Progenitor cell of endocrine pancreas (in vitro differentiated cells): ENCODE results near the gene KCNA5. TPM values are rescaled to one million over a fixed set of nuclear protein-coding genes. Genes with fewer than 3 reads are reported as not detected.

ENCODE experiments used
- DNase-seq: peaks from one replicate; pipeline ENCODE4 v3.0.0; 2021; ENCODE audit warnings: low spot score; ENCODE audit not compliant: unreplicated experiment
- H3K27ac Mint-ChIP-seq: 2 replicates; pipeline ENCODE4 v1.8.0; 2021; ENCODE audit warnings: mild to moderate bottlenecking, moderate library complexity, mixed read lengths
- H3K27me3 Mint-ChIP-seq: 2 replicates; pipeline ENCODE4 v1.8.0; 2021; ENCODE audit warnings: mixed read lengths
- H3K36me3 Mint-ChIP-seq: 2 replicates; pipeline ENCODE4 v1.8.0; 2022; ENCODE audit warnings: mixed read lengths; ENCODE audit not compliant: insufficient read depth
- H3K4me1 Mint-ChIP-seq: 2 replicates; pipeline ENCODE4 v1.8.0; 2021; ENCODE audit warnings: low read depth, mixed read lengths
- H3K4me3 Mint-ChIP-seq: 2 replicates; pipeline ENCODE4 v1.8.0; 2021; ENCODE audit warnings: low read depth, mild to moderate bottlenecking, moderate library complexity, mixed read lengths
- H3K9me3 Mint-ChIP-seq: 2 replicates; pipeline ENCODE4 v1.8.0; 2021; ENCODE audit warnings: low read depth, mixed read lengths
- CTCF ChIP-seq: fragments of 200-600 bp; sonication (generic); IDR thresholded peaks from one replicate; pipeline ENCODE4 v1.5.0; 2021; ENCODE audit warnings: antibody characterized with exemption, mild to moderate bottlenecking; ENCODE audit not compliant: unreplicated experiment
- total RNA-seq: library from RNA; stranded (reverse); gene quantifications from 2 replicates; pipeline ENCODE4 v1.2.1, GENCODE V29; 2021

KCNA5 gene
- total RNA-seq, 1 donor from 2014 or later = 0.72 TPM

GRCh38 chr12:5068126-5068525 lies 24.4 kb downstream of the KCNA5 start:
- H3K4me1 Mint-ChIP-seq = peaks cover 28% of the 10 kb centered on the region
- no peak for TF ChIP-seq CTCF
- no peaks in the 10 kb centered on the region for H3K36me3 Mint-ChIP-seq
- H3K9me3 Mint-ChIP-seq = no peaks in the 10 kb centered on the region
- H3K27me3 Mint-ChIP-seq = peaks cover 60% of the 10 kb centered on the region
- H3K27ac Mint-ChIP-seq = peak overlapping the region; percentile 38
- no peak overlapping the region for H3K4me3 Mint-ChIP-seq
- DNase-seq = no peak

- Mint-ChIP-seq H3K4me3 (no peak overlapping the region), H3K4me1 (peaks cover 28% of the 10 kb centered on the region), H3K27ac (peak overlapping the region; percentile 38), H3K27me3 (peaks cover 61% of the 10 kb centered on the region), H3K36me3 (no peaks in the 10 kb centered on the region), H3K9me3 (no peaks in the 10 kb centered on the region)
- DNase-seq = no peak
- no peak for TF ChIP-seq CTCF
These were observed 24.9 kb downstream of the KCNA5 start for GRCh38 chr12:5068619-5069018.

- no peak for TF ChIP-seq CTCF
- Mint-ChIP-seq H3K4me3 (no peak overlapping the region), H3K27ac (no peak overlapping the region), H3K27me3 (peaks cover 59% of the 10 kb centered on the region), H3K4me1 (peaks cover 28% of the 10 kb centered on the region), H3K9me3 (no peaks in the 10 kb centered on the region), H3K36me3 (no peaks in the 10 kb centered on the region)
- no peak for DNase-seq
These were observed 26.4 kb downstream of the KCNA5 start for GRCh38 chr12:5070090-5070489.

- H3K27ac Mint-ChIP-seq = no peak overlapping the region
- no peaks in the 10 kb centered on the region for H3K36me3 Mint-ChIP-seq
- no peak overlapping the region for H3K4me3 Mint-ChIP-seq
- no peak for DNase-seq
- TF ChIP-seq CTCF = peak; percentile 28
- peaks cover 58% of the 10 kb centered on the region for H3K27me3 Mint-ChIP-seq
- peaks cover 28% of the 10 kb centered on the region for H3K4me1 Mint-ChIP-seq
- H3K9me3 Mint-ChIP-seq = no peaks in the 10 kb centered on the region
These were observed 27.8 kb downstream of the KCNA5 start for GRCh38 chr12:5071496-5071895.

- Mint-ChIP-seq H3K9me3 (no peaks in the 10 kb centered on the region), H3K4me3 (no peak overlapping the region), H3K36me3 (no peaks in the 10 kb centered on the region), H3K27me3 (peaks cover 62% of the 10 kb centered on the region), H3K27ac (no peak overlapping the region), H3K4me1 (peaks cover 28% of the 10 kb centered on the region)
- TF ChIP-seq CTCF = no peak
- DNase-seq = no peak
These were observed 28.6 kb downstream of the KCNA5 start for GRCh38 chr12:5072311-5072710.
